ENCODE data around the gene TGFBR3. TPM values are rescaled to one million over a fixed set of nuclear protein-coding genes. Genes with fewer than 3 reads are reported as not detected.
"Not testable (repeated sequence)": the region's sequence is repeated elsewhere in the genome, so short reads cannot be mapped to it uniquely, and the experiment has no call there.

Gene TGFBR3
- total RNA-seq, 1 donor from 2014 or later = 25.8 TPM

- peak; percentile 46 to 52 for DNase-seq (ENCODE audit: low read depth in 2 of 2)
These were observed 1.3 kb downstream of the TGFBR3 start for GRCh38 chr1:91884459-91885212.

- DNase-seq (ENCODE audit: low read depth in 2 of 2) = peak; percentile 69 to 70
These were observed 2.5 kb downstream of the TGFBR3 start for GRCh38 chr1:91883470-91883869.

- DNase-seq (ENCODE audit: low read depth in 2 of 2) = no peak
These were observed 4.7 kb downstream of the TGFBR3 start for GRCh38 chr1:91881280-91881679.

GRCh38 chr1:91879733-91880132, 6.2 kb downstream of the TGFBR3 start:
- no peak for DNase-seq (ENCODE audit: low read depth in 2 of 2)

- no peak for DNase-seq (ENCODE audit: low read depth in 2 of 2)
These were observed 8.3 kb downstream of the TGFBR3 start for GRCh38 chr1:91877574-91878208.

GRCh38 chr1:91876781-91877573, 9.0 kb downstream of the TGFBR3 start:
- DNase-seq (ENCODE audit: low read depth in 2 of 2) = no peak

GRCh38 chr1:91876040-91876470, 9.9 kb downstream of the TGFBR3 start:
- no peak for DNase-seq (ENCODE audit: low read depth in 2 of 2)

GRCh38 chr1:91874167-91874566, 11.8 kb downstream of the TGFBR3 start:
- DNase-seq (ENCODE audit: low read depth in 2 of 2) = no peak

GRCh38 chr1:91872559-91873081, 13.3 kb downstream of the TGFBR3 start:
- no peak for DNase-seq (ENCODE audit: low read depth in 2 of 2)

GRCh38 chr1:91872000-91872399, 14.0 kb downstream of the TGFBR3 start:
- DNase-seq (ENCODE audit: low read depth in 2 of 2) = peak in 1 of 2 donors; percentile 35

GRCh38 chr1:91870322-91870721, 15.6 kb downstream of the TGFBR3 start:
- DNase-seq (ENCODE audit: low read depth in 2 of 2) = no peak

GRCh38 chr1:91866425-91866824, 19.5 kb downstream of the TGFBR3 start:
- DNase-seq (ENCODE audit: low read depth in 2 of 2) = no peak

- DNase-seq (ENCODE audit: low read depth in 2 of 2) = peak in 1 of 2 donors; percentile 48
These were observed 21.8 kb downstream of the TGFBR3 start for GRCh38 chr1:91864017-91864700.

- no peak for DNase-seq (ENCODE audit: low read depth in 2 of 2)
These were observed 22.5 kb downstream of the TGFBR3 start for GRCh38 chr1:91863498-91863897.

- no peak for DNase-seq (ENCODE audit: low read depth in 2 of 2)
These were observed 23.8 kb downstream of the TGFBR3 start for GRCh38 chr1:91862120-91862519.

- DNase-seq (ENCODE audit: low read depth in 2 of 2) = no peak
These were observed 28.3 kb downstream of the TGFBR3 start for GRCh38 chr1:91857557-91858239.

- no peak for DNase-seq (ENCODE audit: low read depth in 2 of 2)
These were observed 29.0 kb downstream of the TGFBR3 start for GRCh38 chr1:91856996-91857395.

- no peak for DNase-seq (ENCODE audit: low read depth in 2 of 2)
These were observed 31.0 kb downstream of the TGFBR3 start for GRCh38 chr1:91854852-91855534.

GRCh38 chr1:91853397-91853796, 32.6 kb downstream of the TGFBR3 start:
- DNase-seq (ENCODE audit: low read depth in 2 of 2) = no peak

GRCh38 chr1:91852011-91852410, 33.9 kb downstream of the TGFBR3 start:
- not testable (repeated sequence) for DNase-seq (ENCODE audit: low read depth in 2 of 2)

Data from lung microvascular endothelial cell (primary cell).